SK-N-SH (cell line): ENCODE data around the gene TMEM89. TPM values are rescaled to one million over a fixed set of nuclear protein-coding genes. Genes with fewer than 3 reads are reported as not detected.
A peak's percentile ranks its signal among the peaks of the same experiment; 100 is the strongest.

ENCODE experiments used
- CTCF ChIA-PET: fragments of 300-600, 350-600 bp; formaldehyde crosslinking; extraction: SDS; loops from one replicate; lab custom pipeline; 2021; lab: Yijun Ruan, JAX
- POLR2A ChIA-PET: fragments of 350-600 bp; sonication (Branson Sonifier 250); formaldehyde crosslinking; extraction: SDS; loops from one replicate; lab custom pipeline; 2020; ENCODE audit warnings: antibody characterized with exemption, inconsistent platforms; lab: Yijun Ruan, JAX
- DNase-seq: peaks from one replicate; pipeline ENCODE4 v3.0.0; 2012
- H2AFZ ChIP-seq: fragments of 200-600 bp; sonication (generic); 2 replicates; pipeline ENCODE4 v1.8.1; 2016; ENCODE audit warnings: antibody characterized with exemption, mild to moderate bottlenecking, low read depth
- H3F3A ChIP-seq: fragments of 200-600 bp; sonication (generic); replicated peaks from 2 replicates; pipeline ENCODE3; 2016; ENCODE audit warnings: antibody characterized with exemption, mild to moderate bottlenecking; ENCODE audit not compliant: insufficient read depth
- H3K27ac ChIP-seq, 2 experiments: fragments of 200-500 bp in 1 of 2; fragments of 200-600 bp in 1 of 2; sonication (Bioruptor generic) in 1 of 2; sonication (generic), shearing (Covaris generic) in 1 of 2; 2 replicates each; pipeline versions ENCODE4 v1.5.1 to v1.6.1; 2014 to 2016; ENCODE audit warnings: low read depth in 2 of 2, inconsistent platforms in 1 of 2, low read length in 1 of 2, mild to moderate bottlenecking in 1 of 2, mixed read lengths in 1 of 2
- H3K27me3 ChIP-seq: fragments of 200-600 bp; sonication (generic), shearing (Covaris generic); 2 replicates; pipeline ENCODE4 v1.6.1; 2016; ENCODE audit warnings: mixed run types; ENCODE audit not compliant: insufficient read depth
- H3K36me3 ChIP-seq, 2 experiments: fragments of 200-500 bp in 1 of 2; fragments of 200-600 bp in 1 of 2; sonication (Bioruptor generic) in 1 of 2; sonication (generic) in 1 of 2; replicated peaks in 1 of 2; 2 replicates each; pipeline versions ENCODE3 to v1.5.1; 2014 to 2016; ENCODE audit warnings: low read length in 1 of 2, mild to moderate bottlenecking in 1 of 2; ENCODE audit not compliant: insufficient read depth in 2 of 2, control insufficient read depth in 1 of 2
- H3K4me1 ChIP-seq, 2 experiments: fragments of 200-500 bp in 1 of 2; fragments of 200-600 bp in 1 of 2; sonication (Bioruptor generic) in 1 of 2; sonication (generic), shearing (Covaris generic) in 1 of 2; 2 replicates each; pipeline versions ENCODE4 v1.5.1 to v1.6.1; 2014 to 2016; ENCODE audit warnings: low read depth in 1 of 2, low read length in 1 of 2, mixed run types in 1 of 2; ENCODE audit not compliant: insufficient read depth in 2 of 2, control insufficient read depth in 1 of 2
- H3K4me2 ChIP-seq: fragments of 200-600 bp; sonication (generic), shearing (Covaris generic); 2 replicates; pipeline ENCODE4 v1.6.1; 2017; ENCODE audit warnings: mixed run types
- H3K4me3 ChIP-seq, 2 experiments: fragments of 200-500 bp in 1 of 2; fragments of 200-600 bp in 1 of 2; sonication (Bioruptor generic) in 1 of 2; sonication (generic), shearing (Covaris generic) in 1 of 2; 2 replicates each; pipeline versions ENCODE4 v1.5.1 to v1.8.1; 2014 to 2016; ENCODE audit warnings: low read depth in 2 of 2, inconsistent platforms in 1 of 2, low read length in 1 of 2, mild to moderate bottlenecking in 1 of 2, mixed read lengths in 1 of 2, moderate library complexity in 1 of 2
- H3K79me2 ChIP-seq: fragments of 200-600 bp; sonication (generic); 2 replicates; pipeline ENCODE4 v1.8.1; 2017; ENCODE audit warnings: mild to moderate bottlenecking; ENCODE audit not compliant: insufficient read depth
- H3K9ac ChIP-seq: fragments of 200-600 bp; sonication (generic); 2 replicates; pipeline ENCODE4 v1.6.1; 2017; ENCODE audit warnings: mixed run types
- H3K9me2 ChIP-seq: fragments of 200-600 bp; sonication (generic); 2 replicates; pipeline ENCODE4 v1.6.1; 2017; ENCODE audit warnings: mixed run types
- H3K9me3 ChIP-seq: fragments of 200-600 bp; sonication (generic); 2 replicates; pipeline ENCODE4 v1.6.1; 2017; ENCODE audit warnings: mixed run types, mild to moderate bottlenecking, moderate library complexity
- H4K20me1 ChIP-seq: fragments of 200-600 bp; sonication (generic); 2 replicates; pipeline ENCODE4 v1.6.1; 2017; ENCODE audit warnings: mild to moderate bottlenecking, mixed run types; ENCODE audit not compliant: insufficient read depth
- CHD2 ChIP-seq: fragments of 150-350 bp; IDR thresholded peaks from 2 replicates; pipeline ENCODE4 v1.6.1; 2018; ENCODE audit warnings: low read length; ENCODE audit not compliant: partially characterized antibody
- FOXM1 ChIP-seq: IDR thresholded peaks from 2 replicates; pipeline ENCODE4 v1.4.0; 2012; ENCODE audit warnings: low read depth, mild to moderate bottlenecking
- GATA2 ChIP-seq: sonication (generic); formaldehyde crosslinking; IDR thresholded peaks from 2 replicates; pipeline ENCODE4 v1.5.0; 2020; ENCODE audit warnings: mild to moderate bottlenecking, missing genetic modification reagents
- IRF3 ChIP-seq: fragments of 150-350 bp; IDR thresholded peaks from 2 replicates; pipeline ENCODE4 v1.6.1; 2016; ENCODE audit warnings: mild to moderate bottlenecking, low read depth, low read length
- JUND ChIP-seq: IDR thresholded peaks from 2 replicates; pipeline ENCODE4 v1.4.0; 2012
- MAX ChIP-seq: IDR thresholded peaks from 2 replicates; pipeline ENCODE4 v1.4.0; 2012; ENCODE audit warnings: low read depth
- MEF2A ChIP-seq: IDR thresholded peaks from 2 replicates; pipeline ENCODE4 v1.4.0; 2012; ENCODE audit warnings: low read depth, borderline replicate concordance
- MXI1 ChIP-seq: IDR thresholded peaks from 2 replicates; pipeline ENCODE4 v1.6.1; 2012; ENCODE audit warnings: mild to moderate bottlenecking, low read depth, low read length, improper control_type of control experiment
- NFIC ChIP-seq: IDR thresholded peaks from 2 replicates; pipeline ENCODE4 v1.4.0; 2012; ENCODE audit warnings: borderline replicate concordance
- PBX3 ChIP-seq: IDR thresholded peaks from 2 replicates; pipeline ENCODE4; 2012
- REST ChIP-seq: IDR thresholded peaks from 2 replicates; pipeline ENCODE4 v1.6.1; 2012; ENCODE audit warnings: mild to moderate bottlenecking, low read depth, low read length, moderate library complexity
- RXRA ChIP-seq: IDR thresholded peaks from 2 replicates; pipeline ENCODE4 v1.4.0; 2012; ENCODE audit warnings: low read depth, mild to moderate bottlenecking, borderline replicate concordance
- TAF1 ChIP-seq: IDR thresholded peaks from 2 replicates; pipeline ENCODE4 v1.6.1; 2012; ENCODE audit warnings: low read depth, mild to moderate bottlenecking, low read length, moderate library complexity, borderline replicate concordance
- TCF12 ChIP-seq: IDR thresholded peaks from 2 replicates; pipeline ENCODE4 v1.4.0; 2012
- USF1 ChIP-seq: IDR thresholded peaks from 2 replicates; pipeline ENCODE4 v1.4.0; 2012; ENCODE audit warnings: low read depth, borderline replicate concordance
- USF2 ChIP-seq: fragments of 150-350 bp; IDR thresholded peaks from 2 replicates; pipeline ENCODE4 v1.6.1; 2017; ENCODE audit warnings: antibody characterized with exemption, low read length, low read depth, borderline replicate concordance
- YY1 ChIP-seq: IDR thresholded peaks from 2 replicates; pipeline ENCODE4 v1.4.0; 2012; ENCODE audit warnings: low read depth, mild to moderate bottlenecking
- ZBTB33 ChIP-seq: IDR thresholded peaks from 2 replicates; pipeline ENCODE4 v1.4.0; 2012; ENCODE audit warnings: low read depth, borderline replicate concordance
- WGBS: methylation state at CpG from one replicate; pipeline ENCODE4 v1.1.6; 2017; ENCODE audit warnings: low lambda C conversion rate; 5-methylcytosine and 5-hydroxymethylcytosine counted together
- polyA plus RNA-seq, 3 experiments: library from polyadenylated mRNA; depleted of rRNA; stranded (reverse); fragments of >200 nt; gene quantifications; 2 replicates each; pipeline ENCODE4 v1.2.3, GENCODE V29; 2012

Gene TMEM89
- polyA plus RNA-seq, 1 of the 3 experiments (the other 2 are of a cell fraction), result not detected

- TF ChIP-seq USF1 (no peak), REST (no peak)
Observed at GRCh38 chr3:48599077-48599501, 22.5 kb downstream of the TMEM89 start (continued).

- peaks cover 5% of the 10 kb centered on the region; the same call in 1 of the 2 replicates for H3K79me2 ChIP-seq
- no peaks in the 10 kb centered on the region for H3K9me2 ChIP-seq
- POLR2A ChIA-PET, result interaction anchor here (0.9 to 1.7 kb wide), 2 partner anchors 9 to 64 kb away, joined by 3 to 4 read pairs; partner anchors contain the start of gene CELSR3
- peak overlapping the region in 1 of 2 experiments; percentile 9; a peak in 1 of 4 replicates for H3K4me3 ChIP-seq
- WGBS, result 30% methylated on average over 3 of the region's 5 CpGs
- peaks cover 45% of the 10 kb centered on the region for H3F3A ChIP-seq
- H3K27ac ChIP-seq, result peak overlapping the region; percentile 62 to 96
- peaks cover 10 to 37% of the 10 kb centered on the region in 2 experiments for H3K36me3 ChIP-seq
- peaks cover 30 to 37% of the 10 kb centered on the region in 2 experiments; a peak in 3 of 4 replicates for H3K4me1 ChIP-seq
- no peaks in the 10 kb centered on the region for H4K20me1 ChIP-seq
- H3K27me3 ChIP-seq, result no peaks in the 10 kb centered on the region
- H3K4me2 ChIP-seq, result peak overlapping the region; percentile 76
- DNase-seq, result no peak
- CTCF ChIA-PET, result interaction anchor here (1.2 to 1.6 kb wide), 2 partner anchors 11 to 37 kb away, joined by 4 read pairs; partner anchors contain the start of genes SLC26A6 and UQCRC1
- no peak overlapping the region for H2AFZ ChIP-seq
- H3K9ac ChIP-seq, result peak overlapping the region; percentile 52
- H3K9me3 ChIP-seq, result no peaks in the 10 kb centered on the region
- TF ChIP-seq MXI1 (no peak), GATA2 (CRISPR knock-in tag) (no peak), MAX (0 out of 2 replicates have a peak, but pooled peaks have one; percentile 20), IRF3 (no peak), MEF2A (peak; percentile 98), YY1 (no peak), CHD2 (no peak), USF1 (no peak), RXRA (no peak), ZBTB33 (no peak), TCF12 (peak; percentile 84), NFIC (0 out of 2 replicates have a peak, but pooled peaks have one; percentile 7), PBX3 (no peak), FOXM1 (no peak), JUND (no peak; the same call in 1 of the 2 replicates), USF2 (no peak), TAF1 (no peak)
Observed at GRCh38 chr3:48598323-48599076, 23.1 kb downstream of the TMEM89 start.
